ENCODE results near the gene SGSM2. TPM values are rescaled to one million over a fixed set of nuclear protein-coding genes. Genes with fewer than 3 reads are reported as not detected.
A peak's percentile ranks its signal among the peaks of the same experiment; 100 is the strongest.

SGSM2 gene
- total and polyA plus RNA-seq, 2 of the 13 experiments (the other 11 are each of a cell fraction or from before 2014, with no cell fraction given), result 30.4 to 51.3 TPM

DNA sequence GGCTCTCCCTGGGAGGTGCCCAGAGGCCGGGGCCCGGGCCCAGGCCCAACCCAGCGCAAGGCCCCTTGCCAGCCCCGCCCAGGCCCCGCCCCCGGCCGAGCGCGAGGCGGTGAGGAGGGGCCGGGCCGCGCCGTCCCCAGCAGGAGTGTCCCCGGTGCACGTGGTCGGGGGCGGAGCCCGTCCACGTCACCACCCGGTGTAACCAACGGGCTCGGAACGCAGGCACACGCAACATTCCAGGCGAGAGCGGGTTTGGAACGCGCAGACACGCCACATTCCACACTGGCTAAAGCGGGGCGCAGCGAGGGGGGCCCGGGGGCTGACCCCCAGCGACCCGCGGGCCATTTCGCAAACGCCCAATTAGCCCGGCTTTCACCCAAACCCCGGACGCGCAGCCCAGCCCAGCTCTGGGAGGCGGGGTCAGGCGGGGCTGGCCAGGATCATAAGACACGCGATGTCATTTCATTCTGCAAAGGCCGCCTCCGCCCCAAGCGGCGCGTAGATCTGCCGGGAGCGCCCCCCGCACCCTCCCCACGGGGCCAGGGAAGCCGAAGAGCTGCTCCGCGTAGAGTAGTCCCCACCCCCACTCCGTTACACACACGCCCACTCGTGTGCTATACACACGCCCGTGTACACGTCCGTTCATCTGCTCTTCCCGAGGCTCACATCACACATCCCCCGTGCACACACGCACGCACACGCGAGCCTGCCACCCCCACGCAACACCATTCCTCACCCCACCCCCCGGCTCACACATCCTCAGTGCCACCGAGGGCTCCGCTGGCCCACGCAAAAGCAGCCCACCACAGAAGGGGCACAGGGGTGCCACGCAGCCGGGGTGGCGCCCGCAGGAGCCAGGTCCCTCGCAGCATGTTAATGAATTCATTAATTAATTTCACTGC lies 62.5 kb downstream of the SGSM2 start (continued):
- TF ChIP-seq ZNF407 (CRISPR knock-in tag; IDR thresholded peaks at IDR 0.05; ENCODE audit: not compliant biosample characterization) (no peak), ZNF567 (CRISPR knock-in tag; IDR thresholded peaks at IDR 0.05; ENCODE audit: borderline replicate concordance) (no peak), ZNF768 (CRISPR knock-in tag; IDR thresholded peaks at IDR 0.05) (no peak; the same call in 1 of the 2 replicates), REST (IDR thresholded peaks at IDR 0.05; ENCODE audit: borderline replicate concordance in 1 of 2, low read depth in 1 of 2, low read length in 2 of 2) (0 out of 4 replicates have a peak, but pooled peaks of 1 of the 2 experiments have one; percentile 44), SP4 (CRISPR knock-in tag; IDR thresholded peaks at IDR 0.05) (peak; percentile 97), IRF1 (CRISPR knock-in tag; IDR thresholded peaks at IDR 0.05; ENCODE audit: low read depth) (no peak), ZMAT5 (CRISPR knock-in tag; IDR thresholded peaks at IDR 0.05; ENCODE audit: borderline replicate concordance, low read depth) (no peak), SKI (IDR thresholded peaks at IDR 0.05; ENCODE audit: partially characterized antibody) (peak; percentile 83)
- TF ChIP-seq, protein P1, sequence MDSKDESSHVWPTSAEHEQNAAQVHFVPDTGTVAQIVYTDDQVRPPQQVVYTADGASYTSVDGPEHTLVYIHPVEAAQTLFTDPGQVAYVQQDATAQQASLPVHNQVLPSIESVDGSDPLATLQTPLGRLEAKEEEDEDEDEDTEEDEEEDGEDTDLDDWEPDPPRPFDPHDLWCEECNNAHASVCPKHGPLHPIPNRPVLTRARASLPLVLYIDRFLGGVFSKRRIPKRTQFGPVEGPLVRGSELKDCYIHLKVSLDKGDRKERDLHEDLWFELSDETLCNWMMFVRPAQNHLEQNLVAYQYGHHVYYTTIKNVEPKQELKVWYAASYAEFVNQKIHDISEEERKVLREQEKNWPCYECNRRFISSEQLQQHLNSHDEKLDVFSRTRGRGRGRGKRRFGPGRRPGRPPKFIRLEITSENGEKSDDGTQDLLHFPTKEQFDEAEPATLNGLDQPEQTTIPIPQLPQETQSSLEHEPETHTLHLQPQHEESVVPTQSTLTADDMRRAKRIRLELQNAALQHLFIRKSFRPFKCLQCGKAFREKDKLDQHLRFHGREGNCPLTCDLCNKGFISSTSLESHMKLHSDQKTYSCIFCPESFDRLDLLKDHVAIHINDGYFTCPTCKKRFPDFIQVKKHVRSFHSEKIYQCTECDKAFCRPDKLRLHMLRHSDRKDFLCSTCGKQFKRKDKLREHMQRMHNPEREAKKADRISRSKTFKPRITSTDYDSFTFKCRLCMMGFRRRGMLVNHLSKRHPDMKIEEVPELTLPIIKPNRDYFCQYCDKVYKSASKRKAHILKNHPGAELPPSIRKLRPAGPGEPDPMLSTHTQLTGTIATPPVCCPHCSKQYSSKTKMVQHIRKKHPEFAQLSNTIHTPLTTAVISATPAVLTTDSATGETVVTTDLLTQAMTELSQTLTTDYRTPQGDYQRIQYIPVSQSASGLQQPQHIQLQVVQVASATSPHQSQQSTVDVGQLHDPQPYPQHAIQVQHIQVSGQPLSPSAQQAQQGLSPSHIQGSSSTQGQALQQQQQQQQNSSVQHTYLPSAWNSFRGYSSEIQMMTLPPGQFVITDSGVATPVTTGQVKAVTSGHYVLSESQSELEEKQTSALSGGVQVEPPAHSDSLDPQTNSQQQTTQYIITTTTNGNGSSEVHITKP (CRISPR knock-in tag; IDR thresholded peaks at IDR 0.05; ENCODE audit: low read depth), result no peak; the same call in 1 of the 2 replicates

All from HepG2 (cell line).